Keratinocyte (primary cell): ENCODE data around the gene LSP1. TPM values are rescaled to one million over a fixed set of nuclear protein-coding genes. Genes with fewer than 3 reads are reported as not detected.

ENCODE experiments used
- DNase-seq: peaks from one replicate; pipeline ENCODE4 v3.0.0-alpha.2; 2011; ENCODE audit warnings: low read depth, missing footprints, low spot score
- FAIRE-seq: peaks from 2 replicates; lab custom pipeline; 2011; peaks lifted over from hg19 to GRCh38; lab: Jason Lieb, UNC
- H2AFZ ChIP-seq: 2 replicates; pipeline ENCODE4 v1.6.0; 2012; ENCODE audit warnings: low read length, control low read depth, inconsistent platforms; ENCODE audit not compliant: control insufficient read depth
- H3K27ac ChIP-seq: 2 replicates; pipeline ENCODE4 v1.5.1; 2011; ENCODE audit warnings: low read length; ENCODE audit not compliant: control insufficient read depth, insufficient read depth
- H3K27me3 ChIP-seq: 3 replicates; pipeline ENCODE4 v1.6.0; 2011; ENCODE audit warnings: low read length; ENCODE audit not compliant: control insufficient read depth, insufficient read depth; ENCODE audit errors: extremely low read depth
- H3K36me3 ChIP-seq, 2 experiments: 2 replicates in 1 of 2; 3 replicates in 1 of 2; pipeline ENCODE4 v1.5.1; 2011; ENCODE audit warnings: low read length in 2 of 2, mild to moderate bottlenecking in 1 of 2; ENCODE audit not compliant: control insufficient read depth in 2 of 2, insufficient read depth in 2 of 2; ENCODE audit errors: extremely low read depth in 1 of 2
- H3K4me1 ChIP-seq: 3 replicates; pipeline ENCODE4 v1.5.1; 2011; ENCODE audit warnings: low read length; ENCODE audit not compliant: control insufficient read depth, insufficient read depth; ENCODE audit errors: extremely low read depth
- H3K4me2 ChIP-seq: 3 replicates; pipeline ENCODE4 v1.6.0; 2011; ENCODE audit warnings: low read depth, low read length; ENCODE audit not compliant: control insufficient read depth, insufficient read depth; ENCODE audit errors: extremely low read depth
- H3K4me3 ChIP-seq, 3 experiments: fragments of 200-600 bp in 1 of 3; sonication (generic) in 1 of 3; 2 replicates in 2 of 3; 3 replicates in 1 of 3; pipeline ENCODE4 v1.5.1; 2011 to 2016; ENCODE audit warnings: low read length in 3 of 3, mild to moderate bottlenecking in 3 of 3, control low read depth in 2 of 3, inconsistent platforms in 1 of 3, low read depth in 1 of 3, mixed read lengths in 1 of 3, mixed run types in 1 of 3, moderate library complexity in 1 of 3; ENCODE audit not compliant: control insufficient read depth in 2 of 3, insufficient read depth in 2 of 3; ENCODE audit errors: extremely low read depth in 1 of 3
- H3K79me2 ChIP-seq: 2 replicates; pipeline ENCODE4 v1.6.0; 2012; ENCODE audit warnings: low read length; ENCODE audit not compliant: control insufficient read depth, insufficient read depth
- H3K9ac ChIP-seq: 3 replicates; pipeline ENCODE4 v1.6.0; 2011; ENCODE audit warnings: low read length; ENCODE audit not compliant: control insufficient read depth, insufficient read depth; ENCODE audit errors: extremely low read depth
- H3K9me1 ChIP-seq: 3 replicates; pipeline ENCODE4 v1.6.0; 2011; ENCODE audit warnings: low read length; ENCODE audit not compliant: control insufficient read depth, insufficient read depth; ENCODE audit errors: extremely low read depth
- H3K9me3 ChIP-seq: 2 replicates; pipeline ENCODE4 v1.5.1; 2012; ENCODE audit warnings: low read depth, low read length; ENCODE audit not compliant: control insufficient read depth
- H4K20me1 ChIP-seq: 3 replicates; pipeline ENCODE4 v1.6.0; 2011; ENCODE audit warnings: low read length; ENCODE audit not compliant: control insufficient read depth, insufficient read depth; ENCODE audit errors: extremely low read depth
- EZH2 ChIP-seq: IDR thresholded peaks from one replicate; pipeline ENCODE4 v1.6.1; 2012; ENCODE audit warnings: inconsistent platforms, mild to moderate bottlenecking, low read length, moderate library complexity
- dilution Hi-C: fragments of 300-500 bp; cut with MboI; formaldehyde crosslinking; loops from one replicate; pipeline ENCODE4 v1.7.0; 2020; ENCODE audit warnings: low sequenced_read_pairs; ENCODE audit not compliant: extremely low pct_ligation_motif_present
- polyA plus RNA-seq, 5 experiments: library from polyadenylated mRNA; depleted of rRNA in 3 of 5; stranded (reverse) in 3 of 5; stranded (forward) in 1 of 5; unstranded in 1 of 5; fragments of >200 nt; gene quantifications; 1 replicate in 1 of 5; 2 replicates in 3 of 5; 3 replicates in 1 of 5; pipeline versions ENCODE4 v1.2.1 to v1.2.3, GENCODE V29; 2011 to 2012; ENCODE audit warnings: missing spikeins in 2 of 5, low read depth in 1 of 5, low replicate concordance in 1 of 5
- TF ChIP-seq, protein P1 (sequence below), 3 experiments: IDR thresholded peaks in 1 of 3; conservative IDR thresholded peaks in 1 of 3; optimal IDR thresholded peaks in 1 of 3; 2 replicates in 2 of 3; 3 replicates in 1 of 3; pipeline versions ENCODE3 to v1.5.1; 2011; ENCODE audit warnings: low read length in 3 of 3, mild to moderate bottlenecking in 3 of 3, moderate library complexity in 2 of 3, control low read depth in 1 of 3, inconsistent platforms in 1 of 3; ENCODE audit not compliant: insufficient read depth in 2 of 3; ENCODE audit errors: extremely low read depth in 1 of 3

The LSP1 gene
- polyA plus RNA-seq, 1 donor (not counting 4 experiments of a cell fraction or from before 2014, with no cell fraction given) = 0.94 TPM

DNA sequence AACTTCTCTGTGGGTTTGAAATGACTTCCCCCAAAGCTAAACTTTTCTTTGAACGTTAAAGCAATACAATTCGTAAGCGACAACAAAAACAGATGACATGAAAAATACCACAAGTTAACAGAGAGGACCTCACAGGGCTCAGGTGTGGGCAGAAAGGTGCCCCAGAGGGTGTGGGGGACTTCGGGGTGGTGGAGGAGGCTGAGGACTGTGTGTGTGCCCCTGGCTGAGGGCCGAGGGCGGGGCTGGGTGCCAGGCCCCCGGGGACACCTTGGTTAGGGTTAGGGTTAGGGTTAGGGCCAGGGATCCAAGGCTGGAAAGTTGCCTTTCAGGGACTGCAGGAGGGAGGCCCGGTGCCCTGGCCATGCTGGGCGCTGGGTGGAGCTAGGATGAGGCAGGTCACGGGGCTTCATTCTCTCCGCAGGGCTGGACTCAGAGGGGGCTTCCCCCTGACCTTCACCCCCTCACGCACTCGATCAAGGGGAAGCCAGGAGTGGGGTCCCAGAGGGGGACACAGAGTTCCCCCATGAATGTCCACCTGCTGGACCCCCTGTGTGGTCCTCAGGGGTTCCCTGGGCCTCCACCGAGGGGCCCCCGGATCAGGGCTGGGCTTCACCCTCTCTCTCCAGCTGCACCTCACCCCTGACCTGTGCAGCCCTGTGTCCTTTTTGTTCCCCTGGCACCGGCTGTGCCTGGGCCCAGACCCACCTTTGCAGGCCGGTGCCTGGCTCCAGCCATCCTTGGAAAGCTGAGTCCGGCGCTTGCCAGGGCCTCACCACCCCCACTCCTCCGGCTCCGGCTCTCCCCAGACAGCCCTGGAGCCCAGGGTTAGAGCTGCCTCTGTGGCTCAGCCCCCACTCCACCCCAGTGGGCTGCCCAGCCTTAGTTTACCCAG, 7.1 kb upstream of the LSP1 start:
- H3K9me3 ChIP-seq = no peaks in the 10 kb centered on the region
- no peak overlapping the region for H3K9ac ChIP-seq
- no peaks in the 10 kb centered on the region for H4K20me1 ChIP-seq
- no peak for DNase-seq
- no peak overlapping the region for H3K4me3 ChIP-seq
- H3K27ac ChIP-seq = no peak overlapping the region
- no peaks in the 10 kb centered on the region for H3K36me3 ChIP-seq
- dilution Hi-C loops = no loop called here
- H3K4me1 ChIP-seq = peaks cover 32% of the 10 kb centered on the region
- FAIRE-seq = no peak
- H3K9me1 ChIP-seq = no peaks in the 10 kb centered on the region
- no peak overlapping the region for H3K4me2 ChIP-seq
- H3K79me2 ChIP-seq = no peaks in the 10 kb centered on the region
- TF ChIP-seq, protein P1, sequence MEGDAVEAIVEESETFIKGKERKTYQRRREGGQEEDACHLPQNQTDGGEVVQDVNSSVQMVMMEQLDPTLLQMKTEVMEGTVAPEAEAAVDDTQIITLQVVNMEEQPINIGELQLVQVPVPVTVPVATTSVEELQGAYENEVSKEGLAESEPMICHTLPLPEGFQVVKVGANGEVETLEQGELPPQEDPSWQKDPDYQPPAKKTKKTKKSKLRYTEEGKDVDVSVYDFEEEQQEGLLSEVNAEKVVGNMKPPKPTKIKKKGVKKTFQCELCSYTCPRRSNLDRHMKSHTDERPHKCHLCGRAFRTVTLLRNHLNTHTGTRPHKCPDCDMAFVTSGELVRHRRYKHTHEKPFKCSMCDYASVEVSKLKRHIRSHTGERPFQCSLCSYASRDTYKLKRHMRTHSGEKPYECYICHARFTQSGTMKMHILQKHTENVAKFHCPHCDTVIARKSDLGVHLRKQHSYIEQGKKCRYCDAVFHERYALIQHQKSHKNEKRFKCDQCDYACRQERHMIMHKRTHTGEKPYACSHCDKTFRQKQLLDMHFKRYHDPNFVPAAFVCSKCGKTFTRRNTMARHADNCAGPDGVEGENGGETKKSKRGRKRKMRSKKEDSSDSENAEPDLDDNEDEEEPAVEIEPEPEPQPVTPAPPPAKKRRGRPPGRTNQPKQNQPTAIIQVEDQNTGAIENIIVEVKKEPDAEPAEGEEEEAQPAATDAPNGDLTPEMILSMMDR (optimal IDR thresholded peaks at IDR 0.05 in 1 of 3, IDR thresholded peaks at IDR 0.05 in 1 of 3, conservative IDR thresholded peaks at IDR 0.05 in 1 of 3; ENCODE audit: extremely low read depth in 1 of 3, insufficient read depth in 2 of 3, low read length in 3 of 3) = no peak
- no peak for TF ChIP-seq EZH2
- H3K27me3 ChIP-seq = no peaks in the 10 kb centered on the region
- no peak overlapping the region for H2AFZ ChIP-seq

DNA sequence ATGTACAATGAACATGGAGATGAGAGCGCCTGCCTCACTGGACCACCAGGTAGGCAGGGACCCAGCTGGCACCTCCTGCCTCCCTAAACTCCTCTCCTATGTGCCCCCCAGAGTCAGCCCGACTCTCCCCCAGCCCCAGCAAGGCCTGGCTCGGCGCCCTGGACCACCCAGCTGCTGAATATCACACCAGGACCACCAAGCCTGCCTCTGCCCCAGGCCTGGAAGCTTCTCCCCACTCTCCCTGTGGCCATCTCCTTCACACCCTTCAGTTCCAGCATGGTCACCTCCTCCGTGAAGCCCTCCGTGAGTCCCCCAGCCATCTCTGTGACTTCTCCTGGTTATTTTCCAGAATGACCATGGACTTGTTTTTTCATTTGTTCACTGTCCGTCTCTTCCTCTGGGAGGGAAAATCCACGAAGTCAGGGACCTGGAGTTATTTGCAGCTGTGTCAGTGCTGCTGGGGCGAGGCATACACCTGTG, 6.4 kb upstream of the LSP1 start:
- H3K36me3 ChIP-seq = no peaks in the 10 kb centered on the region
- no peaks in the 10 kb centered on the region for H3K79me2 ChIP-seq
- H4K20me1 ChIP-seq = no peaks in the 10 kb centered on the region
- dilution Hi-C loops = no loop called here
- no peak overlapping the region for H3K4me2 ChIP-seq
- H3K9ac ChIP-seq = no peak overlapping the region
- no peaks in the 10 kb centered on the region for H3K9me3 ChIP-seq
- H3K27ac ChIP-seq = no peak overlapping the region
- FAIRE-seq (no peak), DNase-seq (no peak)
- H2AFZ ChIP-seq = no peak overlapping the region
- H3K4me3 ChIP-seq = no peak overlapping the region
- H3K9me1 ChIP-seq = no peaks in the 10 kb centered on the region
- TF ChIP-seq, protein P1 (optimal IDR thresholded peaks at IDR 0.05 in 1 of 3, IDR thresholded peaks at IDR 0.05 in 1 of 3, conservative IDR thresholded peaks at IDR 0.05 in 1 of 3; ENCODE audit: extremely low read depth in 1 of 3, insufficient read depth in 2 of 3, low read length in 3 of 3) = no peak
- TF ChIP-seq EZH2 = no peak
- no peaks in the 10 kb centered on the region for H3K27me3 ChIP-seq
- peaks cover 32% of the 10 kb centered on the region for H3K4me1 ChIP-seq
